Common myeloid progenitor, CD34-positive (primary cell): Measurements from ENCODE around the gene ELOVL5.

Source experiments
- CTCF ChIA-PET: fragments of 350-600 bp; sonication (Branson Sonifier 250); formaldehyde crosslinking; loops from one replicate; lab custom pipeline; 2021; ENCODE audit warnings: antibody characterized with exemption; lab: Charles Lee
- POLR2A ChIA-PET: fragments of 350-600 bp; sonication (Branson Sonifier 250); formaldehyde crosslinking; loops from one replicate; lab custom pipeline; 2021; ENCODE audit warnings: antibody characterized with exemption; lab: Charles Lee
- DNase-seq, 3 donors: peaks; one replicate each; pipeline versions ENCODE4 v3.0.0 to v3.0.0-alpha.2; 2013
- H3K27ac ChIP-seq, 2 experiments: 1 replicate in 1 of 2; 2 replicates in 1 of 2; pipeline ENCODE4 v1.7.0; 2013; ENCODE audit warnings: inconsistent platforms in 2 of 2, low read length in 2 of 2, mild to moderate bottlenecking in 2 of 2, low read depth in 1 of 2, moderate library complexity in 1 of 2; ENCODE audit not compliant: severe bottlenecking in 2 of 2, insufficient read depth in 1 of 2, poor library complexity in 1 of 2
- H3K27me3 ChIP-seq, 5 experiments: replicated peaks in 2 of 5; 1 replicate in 3 of 5; 2 replicates in 2 of 5; pipeline versions ENCODE4 v1.6.1 to v1.7.0; 2013; ENCODE audit warnings: low read length in 4 of 5, mild to moderate bottlenecking in 2 of 5, moderate library complexity in 2 of 5, inconsistent platforms in 1 of 5; ENCODE audit not compliant: insufficient read depth in 5 of 5, control insufficient read depth in 4 of 5
- H3K36me3 ChIP-seq, 4 experiments: 1 replicate in 2 of 4; 2 replicates in 2 of 4; pipeline versions ENCODE4 v1.6.1 to v1.7.0; 2013; ENCODE audit warnings: low read length in 3 of 4, control low read depth in 1 of 4, mild to moderate bottlenecking in 1 of 4; ENCODE audit not compliant: control insufficient read depth in 4 of 4, insufficient read depth in 4 of 4
- H3K4me1 ChIP-seq, 4 experiments: 1 replicate in 3 of 4; 2 replicates in 1 of 4; pipeline versions ENCODE4 v1.6.1 to v1.7.1; 2013; ENCODE audit warnings: low read length in 3 of 4, mild to moderate bottlenecking in 3 of 4, control low read depth in 1 of 4, inconsistent platforms in 1 of 4, moderate library complexity in 1 of 4; ENCODE audit not compliant: control insufficient read depth in 4 of 4, insufficient read depth in 4 of 4; ENCODE audit errors: control extremely low read depth in 1 of 4
- H3K4me3 ChIP-seq, 7 experiments: 1 replicate in 4 of 7; 2 replicates in 3 of 7; pipeline versions ENCODE4 v1.5.1 to v1.7.0; 2013; ENCODE audit warnings: mild to moderate bottlenecking in 7 of 7, low read length in 6 of 7, moderate library complexity in 6 of 7, inconsistent platforms in 2 of 7, low read depth in 2 of 7, control low read depth in 1 of 7; ENCODE audit not compliant: insufficient read depth in 4 of 7, control insufficient read depth in 1 of 7; ENCODE audit errors: extremely low read depth in 1 of 7
- H3K9me3 ChIP-seq, 5 experiments: 1 replicate in 4 of 5; 2 replicates in 1 of 5; pipeline versions ENCODE4 v1.6.1 to v1.7.1; 2013; ENCODE audit warnings: low read length in 4 of 5, mild to moderate bottlenecking in 2 of 5, inconsistent platforms in 1 of 5, low read depth in 1 of 5, moderate library complexity in 1 of 5; ENCODE audit not compliant: control insufficient read depth in 4 of 5, insufficient read depth in 2 of 5; ENCODE audit errors: control extremely low read depth in 1 of 5
- WGBS: methylation state at CpG from one replicate; pipeline ENCODE4 v1.1.5; 2013; ENCODE audit not compliant: insufficient coverage; 5-methylcytosine and 5-hydroxymethylcytosine counted together

Gene ELOVL5

GRCh38 chr6:53241938-53242337 lies 106.8 kb downstream of the ELOVL5 start:
- H3K27ac ChIP-seq, result no peak overlapping the region
- no peak overlapping the region for H3K4me3 ChIP-seq
- no peaks in the 10 kb centered on the region for H3K27me3 ChIP-seq
- peaks cover 5 to 18% (median 13%) of the 10 kb centered on the region in 4 experiments for H3K4me1 ChIP-seq
- no peaks in the 10 kb centered on the region for H3K36me3 ChIP-seq
- peaks cover 0 to 3% (median 0%) of the 10 kb centered on the region in 5 experiments for H3K9me3 ChIP-seq
- no peak for DNase-seq
- 100% methylated on average over 4 of the region's 4 CpGs for WGBS
- CTCF ChIA-PET, result interaction anchor here (1.1 kb wide), 1 partner anchor 15 kb away, joined by 3 read pairs; no protein-coding TSS in a partner anchor
- POLR2A ChIA-PET, result no interaction called here

GRCh38 chr6:53240761-53241160 lies 108.0 kb downstream of the ELOVL5 start:
- POLR2A ChIA-PET, result no interaction called here
- 100% methylated on average over 2 of the region's 2 CpGs for WGBS

GRCh38 chr6:53240139-53240538 lies 108.6 kb downstream of the ELOVL5 start:
- Histone ChIP-seq H3K27me3 (no peaks in the 10 kb centered on the region), H3K4me1 (peaks cover 4 to 10% (median 8%) of the 10 kb centered on the region in 4 experiments), H3K36me3 (no peaks in the 10 kb centered on the region), H3K4me3 (no peak overlapping the region), H3K27ac (no peak overlapping the region), H3K9me3 (peaks cover 0 to 3% (median 0%) of the 10 kb centered on the region in 5 experiments)
- 98% methylated on average over 3 of the region's 3 CpGs for WGBS
- CTCF ChIA-PET, result interaction anchor here (0.6 kb wide), 1 partner anchor 108 kb away, joined by 3 read pairs; no protein-coding TSS in a partner anchor
- POLR2A ChIA-PET, result no interaction called here
- DNase-seq, result no peak

More at GRCh38 chr6:53240761-53241160, 108.0 kb downstream of the ELOVL5 start:
- peaks cover 0 to 3% (median 0%) of the 10 kb centered on the region in 5 experiments for H3K9me3 ChIP-seq
- no peaks in the 10 kb centered on the region for H3K36me3 ChIP-seq
- no peak overlapping the region for H3K27ac ChIP-seq
- peak; percentile 18 to 72 (median 65) for DNase-seq
- peaks cover 5 to 17% (median 13%) of the 10 kb centered on the region in 4 experiments for H3K4me1 ChIP-seq
- no peaks in the 10 kb centered on the region for H3K27me3 ChIP-seq
- H3K4me3 ChIP-seq, result no peak overlapping the region
- CTCF ChIA-PET, result interaction anchor here (1.1 kb wide), 1 partner anchor 16 kb away, joined by 3 read pairs; no protein-coding TSS in a partner anchor

- Histone ChIP-seq H3K9me3 (peaks cover 0 to 3% (median 0%) of the 10 kb centered on the region in 5 experiments), H3K4me3 (no peak overlapping the region), H3K36me3 (no peaks in the 10 kb centered on the region), H3K4me1 (peaks cover 0 to 5% (median 3%) of the 10 kb centered on the region in 4 experiments), H3K27ac (no peak overlapping the region), H3K27me3 (no peaks in the 10 kb centered on the region)
- ChIA-PET POLR2A (no interaction called here), CTCF (interaction anchor here (0.6 kb wide), 1 partner anchor 108 kb away, joined by 3 read pairs; no protein-coding TSS in a partner anchor)
- no peak for DNase-seq
- 100% methylated on average over 3 of the region's 3 CpGs for WGBS
Observed at GRCh38 chr6:53239526-53239925, 109.2 kb downstream of the ELOVL5 start.

- H3K4me1 ChIP-seq, result no peaks in the 10 kb centered on the region
- DNase-seq, result no peak
- no peak overlapping the region for H3K27ac ChIP-seq
- CTCF ChIA-PET, result interaction anchor here (0.7 kb wide), 1 partner anchor 11 kb away, joined by 3 read pairs; no protein-coding TSS in a partner anchor
- no peak overlapping the region for H3K4me3 ChIP-seq
- H3K36me3 ChIP-seq, result no peaks in the 10 kb centered on the region
- H3K9me3 ChIP-seq, result peaks cover 0 to 3% (median 0%) of the 10 kb centered on the region in 5 experiments
- POLR2A ChIA-PET, result no interaction called here
- H3K27me3 ChIP-seq, result no peaks in the 10 kb centered on the region
- 100% methylated on average over 3 of the region's 3 CpGs for WGBS
Observed at GRCh38 chr6:53238311-53238710, 110.4 kb downstream of the ELOVL5 start.

- no peak for DNase-seq
- POLR2A ChIA-PET, result no interaction called here
- Histone ChIP-seq H3K4me1 (no peaks in the 10 kb centered on the region), H3K4me3 (no peak overlapping the region), H3K36me3 (no peaks in the 10 kb centered on the region), H3K27me3 (no peaks in the 10 kb centered on the region), H3K9me3 (peaks cover 0 to 3% (median 0%) of the 10 kb centered on the region in 5 experiments), H3K27ac (no peak overlapping the region)
- CTCF ChIA-PET, result no interaction called here
- 100% methylated on average over 2 of the region's 3 CpGs for WGBS
Observed at GRCh38 chr6:53236241-53236640, 112.5 kb downstream of the ELOVL5 start.

GRCh38 chr6:53235508-53235907 lies 113.2 kb downstream of the ELOVL5 start:
- ChIA-PET POLR2A (interaction anchor here (0.6 kb wide), 2 partner anchors 9 to 33 kb away, joined by 4 to 6 read pairs; no protein-coding TSS in a partner anchor), CTCF (interaction anchor here (0.6 kb wide), 2 partner anchors 27 to 496 kb away, joined by 3 to 4 read pairs; no protein-coding TSS in a partner anchor)
- H3K4me3 ChIP-seq, result no peak overlapping the region
- H3K36me3 ChIP-seq, result no peaks in the 10 kb centered on the region
- DNase-seq, result no peak
- H3K9me3 ChIP-seq, result peaks cover 0 to 2% (median 0%) of the 10 kb centered on the region in 5 experiments
- no peaks in the 10 kb centered on the region for H3K27me3 ChIP-seq
- 100% methylated on average over 2 of the region's 5 CpGs for WGBS
- H3K4me1 ChIP-seq, result no peaks in the 10 kb centered on the region
- H3K27ac ChIP-seq, result no peak overlapping the region
